Immature natural killer cell (primary cell): ENCODE results near the gene FNBP1L. TPM values are rescaled to one million over a fixed set of nuclear protein-coding genes. Genes with fewer than 3 reads are reported as not detected.
A peak's percentile ranks its signal among the peaks of the same experiment; 100 is the strongest.

ENCODE experiments used
- DNase-seq, 3 donors: peaks; one replicate each; pipeline ENCODE4 v3.0.0; 2022; ENCODE audit warnings: mixed read lengths in 1 of 3
- H3K27ac Mint-ChIP-seq, 6 donors: one replicate each; pipeline ENCODE4 v1.8.0; 2020; ENCODE audit warnings: mixed read lengths in 6 of 6, mild to moderate bottlenecking in 5 of 6, inconsistent platforms in 4 of 6, moderate library complexity in 3 of 6
- H3K27me3 Mint-ChIP-seq, 3 donors: one replicate each; pipeline ENCODE4 v1.8.0; 2020 to 2021; ENCODE audit warnings: low read depth in 3 of 3, mild to moderate bottlenecking in 3 of 3, mixed read lengths in 3 of 3, moderate library complexity in 3 of 3, inconsistent platforms in 1 of 3
- H3K36me3 Mint-ChIP-seq, 3 donors: one replicate each; pipeline ENCODE4 v1.8.0; 2020; ENCODE audit warnings: mixed read lengths in 3 of 3, inconsistent platforms in 2 of 3, mild to moderate bottlenecking in 2 of 3
- H3K4me1 Mint-ChIP-seq, 2 donors: one replicate each; pipeline ENCODE4 v1.8.0; 2020; ENCODE audit warnings: inconsistent platforms in 2 of 2, mild to moderate bottlenecking in 2 of 2, mixed read lengths in 2 of 2, moderate library complexity in 1 of 2
- H3K4me3 Mint-ChIP-seq, 5 donors: one replicate each; pipeline ENCODE4 v1.8.0; 2020; ENCODE audit warnings: mild to moderate bottlenecking in 5 of 5, mixed read lengths in 5 of 5, inconsistent platforms in 3 of 5, moderate library complexity in 3 of 5
- H3K9me3 Mint-ChIP-seq, 6 donors: one replicate each; pipeline ENCODE4 v1.8.0; 2020; ENCODE audit warnings: mild to moderate bottlenecking in 6 of 6, mixed read lengths in 6 of 6, inconsistent platforms in 4 of 6, moderate library complexity in 3 of 6
- polyA plus RNA-seq, 3 donors: library from polyadenylated mRNA; unstranded; fragments of 300-500 nt; fragmentation: Illumina TruSeq; gene quantifications; one replicate each; pipeline ENCODE4 v1.2.3, GENCODE V29; 2021

Gene FNBP1L
- under 1 TPM in 2 of 3 donors, not detected in 1; 0.18 to 0.21 TPM for polyA plus RNA-seq

DNA sequence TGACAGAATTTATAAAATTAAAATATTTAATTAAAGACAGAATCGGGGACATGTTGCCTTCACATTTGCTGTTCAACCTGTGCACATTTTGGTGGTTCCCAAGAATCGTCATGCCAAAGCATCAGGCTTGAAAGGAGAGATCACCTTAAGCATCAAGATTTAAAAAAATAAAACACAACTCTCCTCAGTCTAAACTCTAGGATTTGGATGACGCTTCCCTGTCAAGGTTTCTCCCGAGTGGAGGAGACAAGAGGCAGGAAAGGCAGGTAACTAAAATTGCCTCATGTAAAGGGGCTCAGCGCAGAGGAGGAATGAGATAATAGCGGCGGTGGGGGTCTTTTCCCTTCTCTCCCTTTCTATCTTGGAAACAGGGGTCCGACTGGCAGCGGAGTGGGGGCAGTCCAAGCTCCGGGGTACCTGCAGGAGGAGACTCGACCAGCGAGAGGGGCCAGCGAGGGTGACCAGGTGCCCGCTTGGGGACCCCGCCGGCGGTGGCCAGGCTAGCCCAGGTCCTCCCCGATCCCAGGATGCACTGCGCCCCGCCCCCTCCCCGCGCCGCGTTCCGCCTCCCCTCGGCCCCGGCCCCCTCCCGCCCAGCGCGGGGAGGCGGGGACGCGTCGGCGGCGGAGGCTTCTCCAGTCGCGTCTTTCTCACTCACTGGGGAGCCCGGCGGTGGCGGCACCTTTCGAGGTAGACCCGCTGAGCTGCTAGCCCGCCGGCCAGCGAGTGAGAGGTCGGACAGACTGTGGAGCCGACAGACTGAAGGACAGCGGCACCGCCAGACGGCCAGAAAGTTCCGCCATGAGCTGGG is at the start of gene FNBP1L:
TSS of gene FNBP1L (plus strand) at position 638 of the 811 bp plus-strand sequence. CDS start at position 802, 164 bp downstream.
- Mint-ChIP-seq H3K4me1 (peaks cover 14 to 26% of the 10 kb centered on the region in 2 donors), H3K4me3 (peak within 1 kb of the TSS; percentile 84 to 95 (median 91)), H3K27ac (peak within 1 kb of the TSS in 1 of 6 donors; percentile 3), H3K36me3 (no peaks in the 10 kb centered on the region), H3K9me3 (peaks cover 0 to 4% (median 0%) of the 10 kb centered on the region in 6 donors), H3K27me3 (peaks cover 9 to 49% (median 31%) of the 10 kb centered on the region in 3 donors)
- DNase-seq = peak; percentile 25 to 37 (median 34)

GRCh38 chr1:93399781-93400180 is 48.1 kb upstream of the FNBP1L start:
- Mint-ChIP-seq H3K36me3 (peaks cover 0 to 7% (median 0%) of the 10 kb centered on the region in 3 donors), H3K27me3 (peaks cover 0 to 5% (median 1%) of the 10 kb centered on the region in 3 donors), H3K27ac (no peak overlapping the region), H3K9me3 (no peaks in the 10 kb centered on the region), H3K4me1 (no peaks in the 10 kb centered on the region), H3K4me3 (no peak overlapping the region)
- no peak for DNase-seq

DNA sequence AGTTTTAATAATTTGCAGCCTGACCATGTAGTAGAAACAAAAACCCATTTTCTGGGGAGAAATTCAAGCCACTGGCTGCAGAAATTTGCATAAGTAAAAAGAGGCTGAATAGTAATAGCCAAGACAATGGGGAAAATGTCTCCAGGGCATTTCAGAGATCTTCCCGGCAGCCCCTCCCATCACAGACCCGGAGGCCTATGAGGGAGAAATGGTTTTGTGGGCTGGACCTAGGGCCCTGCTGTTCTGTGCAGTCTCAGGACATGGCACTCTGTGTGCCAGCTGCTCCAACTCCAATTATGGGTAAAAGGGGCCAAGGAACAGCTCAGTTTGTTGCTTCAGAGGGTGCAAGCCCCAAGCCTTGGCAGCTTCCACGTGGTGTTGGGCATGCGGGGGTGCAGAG is 39.7 kb upstream of the FNBP1L start:
- Mint-ChIP-seq H3K27ac (no peak overlapping the region), H3K27me3 (peaks cover 2 to 5% (median 3%) of the 10 kb centered on the region in 3 donors), H3K9me3 (peaks cover 0 to 5% (median 0%) of the 10 kb centered on the region in 6 donors), H3K4me1 (no peaks in the 10 kb centered on the region), H3K4me3 (no peak overlapping the region), H3K36me3 (no peaks in the 10 kb centered on the region)
- no peak for DNase-seq

GRCh38 chr1:93411000-93411399 is 36.9 kb upstream of the FNBP1L start:
- Mint-ChIP-seq H3K36me3 (no peaks in the 10 kb centered on the region), H3K4me1 (no peaks in the 10 kb centered on the region), H3K27me3 (peaks cover 0 to 2% (median 0%) of the 10 kb centered on the region in 3 donors), H3K9me3 (peaks cover 0 to 5% (median 0%) of the 10 kb centered on the region in 6 donors), H3K27ac (no peak overlapping the region), H3K4me3 (no peak overlapping the region)
- DNase-seq = no peak

DNA sequence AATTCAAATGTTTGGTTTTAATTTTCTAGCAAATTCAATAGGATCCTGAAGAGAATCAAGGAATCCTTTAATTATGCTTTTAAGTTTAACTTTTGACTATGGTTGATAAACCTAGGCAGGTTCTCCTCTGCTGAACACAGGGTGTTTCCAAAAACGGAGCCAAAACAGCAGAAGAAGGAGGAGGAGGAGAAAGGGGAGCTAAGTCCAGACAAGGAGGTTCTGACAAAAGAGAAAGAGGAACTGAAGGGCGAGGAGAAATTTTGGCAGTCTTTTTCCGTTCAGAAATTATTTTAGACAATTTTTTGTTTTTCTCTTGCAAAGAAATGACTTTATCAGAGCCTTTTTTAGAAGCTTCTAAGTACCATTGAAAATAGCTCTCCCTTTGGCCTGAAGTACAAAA is 33.2 kb upstream of the FNBP1L start:
- no peak for DNase-seq
- Mint-ChIP-seq H3K36me3 (no peaks in the 10 kb centered on the region), H3K27me3 (no peaks in the 10 kb centered on the region), H3K9me3 (no peaks in the 10 kb centered on the region), H3K27ac (no peak overlapping the region), H3K4me3 (no peak overlapping the region), H3K4me1 (no peaks in the 10 kb centered on the region)

DNA sequence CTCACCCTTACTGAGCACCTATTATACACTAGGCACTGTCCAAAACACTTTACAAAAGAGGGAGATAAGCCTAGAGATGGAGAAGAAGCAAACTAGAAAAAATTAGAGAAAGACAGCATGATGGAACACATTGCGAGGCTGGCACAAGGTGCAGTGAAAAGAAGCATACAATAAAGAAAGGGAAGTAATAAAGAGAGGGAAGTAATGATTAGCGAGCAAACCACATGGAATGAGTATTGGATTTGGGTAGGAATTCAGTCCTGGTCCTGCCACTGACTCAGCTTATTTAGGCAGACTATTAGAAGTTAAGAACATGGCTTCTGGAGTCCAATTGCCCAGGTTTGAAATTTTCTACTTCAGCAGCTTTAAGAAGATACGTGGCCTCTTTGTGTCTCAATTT is 32.6 kb upstream of the FNBP1L start:
- Mint-ChIP-seq H3K4me3 (no peak overlapping the region), H3K27me3 (no peaks in the 10 kb centered on the region), H3K9me3 (no peaks in the 10 kb centered on the region), H3K36me3 (no peaks in the 10 kb centered on the region), H3K27ac (no peak overlapping the region), H3K4me1 (no peaks in the 10 kb centered on the region)
- DNase-seq = no peak

- H3K36me3 Mint-ChIP-seq = no peaks in the 10 kb centered on the region
- DNase-seq = no peak
- no peaks in the 10 kb centered on the region for H3K9me3 Mint-ChIP-seq
- no peaks in the 10 kb centered on the region for H3K4me1 Mint-ChIP-seq
- H3K27me3 Mint-ChIP-seq = peaks cover 0 to 2% (median 0%) of the 10 kb centered on the region in 3 donors
- H3K4me3 Mint-ChIP-seq = no peak overlapping the region
- no peak overlapping the region for H3K27ac Mint-ChIP-seq
Measured at GRCh38 chr1:93416183-93416582, 31.7 kb upstream of the FNBP1L start.

DNA sequence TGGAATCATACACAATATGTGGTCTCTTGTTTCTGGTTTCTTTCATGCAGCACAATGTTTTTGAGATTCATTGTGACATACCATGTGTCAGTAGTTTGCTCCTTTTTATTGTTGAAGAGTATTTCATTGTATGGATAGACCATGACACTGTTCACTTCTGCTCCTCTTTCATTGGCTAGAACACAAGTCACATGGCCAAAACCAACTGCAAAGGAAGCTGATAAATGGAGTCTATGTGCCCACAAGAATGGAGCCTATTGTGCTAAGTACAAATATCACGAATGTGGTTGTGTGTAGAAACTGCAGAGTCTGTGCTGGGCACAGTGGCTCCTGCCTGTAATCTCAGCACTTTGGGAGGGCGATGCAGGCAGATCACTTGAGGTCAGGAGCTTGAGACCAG is 28.6 kb upstream of the FNBP1L start:
- no peak for DNase-seq
- Mint-ChIP-seq H3K27ac (no peak overlapping the region), H3K4me3 (no peak overlapping the region), H3K9me3 (no peaks in the 10 kb centered on the region), H3K4me1 (no peaks in the 10 kb centered on the region), H3K36me3 (no peaks in the 10 kb centered on the region), H3K27me3 (peaks cover 0 to 2% (median 0%) of the 10 kb centered on the region in 3 donors)

DNA sequence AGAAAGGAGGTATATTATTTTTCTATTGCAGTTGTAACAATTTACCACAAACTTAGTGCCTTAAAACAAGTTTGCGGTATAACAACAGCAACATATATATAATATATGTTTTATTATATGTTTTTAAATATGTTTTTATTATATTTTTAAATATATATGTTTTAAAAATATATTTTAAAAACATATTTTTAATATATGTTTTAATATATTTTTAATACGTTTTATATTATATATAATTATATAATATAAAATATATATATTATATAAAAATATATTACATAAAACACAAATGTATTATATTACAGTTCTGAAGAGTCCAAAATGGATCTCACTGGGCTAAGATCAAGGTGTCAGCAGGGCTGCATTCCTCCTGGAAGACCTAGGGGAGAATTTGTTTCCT is 27.5 kb upstream of the FNBP1L start:
- H3K9me3 Mint-ChIP-seq = no peaks in the 10 kb centered on the region
- DNase-seq = no peak
- no peaks in the 10 kb centered on the region for H3K4me1 Mint-ChIP-seq
- no peak overlapping the region for H3K4me3 Mint-ChIP-seq
- H3K36me3 Mint-ChIP-seq = no peaks in the 10 kb centered on the region
- no peak overlapping the region for H3K27ac Mint-ChIP-seq
- peaks cover 0 to 2% (median 0%) of the 10 kb centered on the region in 3 donors for H3K27me3 Mint-ChIP-seq

- Mint-ChIP-seq H3K27ac (no peak overlapping the region), H3K4me3 (no peak overlapping the region), H3K27me3 (peaks cover 1 to 4% (median 3%) of the 10 kb centered on the region in 3 donors), H3K9me3 (no peaks in the 10 kb centered on the region), H3K4me1 (no peaks in the 10 kb centered on the region), H3K36me3 (no peaks in the 10 kb centered on the region)
- DNase-seq = no peak
Measured at GRCh38 chr1:93426181-93426580, 21.7 kb upstream of the FNBP1L start.

GRCh38 chr1:93427656-93428055 is 20.3 kb upstream of the FNBP1L start:
- H3K36me3 Mint-ChIP-seq = no peaks in the 10 kb centered on the region
- H3K4me3 Mint-ChIP-seq = no peak overlapping the region
- no peaks in the 10 kb centered on the region for H3K9me3 Mint-ChIP-seq
- DNase-seq = no peak
- no peak overlapping the region for H3K27ac Mint-ChIP-seq
- peaks cover 1 to 4% (median 3%) of the 10 kb centered on the region in 3 donors for H3K27me3 Mint-ChIP-seq
- H3K4me1 Mint-ChIP-seq = no peaks in the 10 kb centered on the region

- no peak overlapping the region for H3K4me3 Mint-ChIP-seq
- peaks cover 2 to 7% (median 6%) of the 10 kb centered on the region in 3 donors for H3K27me3 Mint-ChIP-seq
- no peaks in the 10 kb centered on the region for H3K36me3 Mint-ChIP-seq
- H3K9me3 Mint-ChIP-seq = no peaks in the 10 kb centered on the region
- no peak for DNase-seq
- H3K4me1 Mint-ChIP-seq = no peaks in the 10 kb centered on the region
- H3K27ac Mint-ChIP-seq = no peak overlapping the region
Measured at GRCh38 chr1:93433407-93433961, 14.4 kb upstream of the FNBP1L start.

DNA sequence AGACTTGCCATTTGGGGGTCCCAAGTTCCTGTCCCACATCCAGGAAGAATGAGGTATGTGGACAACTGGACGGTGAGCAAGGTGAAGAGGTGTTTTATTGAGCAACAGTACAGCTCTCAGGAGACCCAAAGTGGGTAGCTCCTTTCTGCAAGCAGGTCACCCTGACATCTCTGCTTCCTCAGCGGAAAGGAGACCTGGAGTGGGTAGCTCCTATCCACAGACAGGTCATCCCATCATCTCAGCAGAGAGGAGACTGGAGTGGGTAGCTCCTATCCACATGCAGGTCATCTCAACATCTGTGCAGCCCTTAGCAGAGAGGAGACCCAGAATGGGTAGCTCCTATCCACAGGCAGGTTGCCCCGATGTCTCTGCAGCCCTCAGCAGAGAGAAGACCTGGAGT is 13.8 kb upstream of the FNBP1L start:
- H3K27me3 Mint-ChIP-seq = peaks cover 2 to 7% (median 6%) of the 10 kb centered on the region in 3 donors
- H3K9me3 Mint-ChIP-seq = no peaks in the 10 kb centered on the region
- no peak for DNase-seq
- H3K4me3 Mint-ChIP-seq = no peak overlapping the region
- no peaks in the 10 kb centered on the region for H3K4me1 Mint-ChIP-seq
- H3K36me3 Mint-ChIP-seq = no peaks in the 10 kb centered on the region
- H3K27ac Mint-ChIP-seq = no peak overlapping the region

DNA sequence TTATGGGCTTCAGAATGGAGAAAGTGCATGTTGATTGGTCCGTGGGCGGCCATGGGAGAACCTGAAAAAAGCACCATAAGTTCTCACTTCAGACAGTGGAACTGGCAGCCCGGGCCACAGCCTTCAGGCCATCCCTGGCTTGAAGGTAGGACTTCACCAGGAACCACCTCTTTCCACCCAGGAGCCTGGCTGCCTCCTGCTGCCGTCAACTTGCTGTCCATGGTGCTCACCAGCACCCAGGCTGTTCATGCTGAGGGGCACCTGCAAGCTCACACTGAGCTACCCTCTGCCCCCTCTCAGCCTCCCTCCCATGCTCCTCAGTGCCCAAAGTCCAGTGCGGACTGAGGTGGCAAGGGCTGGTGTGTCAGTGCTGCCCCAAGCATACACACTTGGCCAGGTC is 12.9 kb upstream of the FNBP1L start:
- H3K36me3 Mint-ChIP-seq = no peaks in the 10 kb centered on the region
- no peaks in the 10 kb centered on the region for H3K4me1 Mint-ChIP-seq
- H3K9me3 Mint-ChIP-seq = no peaks in the 10 kb centered on the region
- DNase-seq = no peak
- H3K27ac Mint-ChIP-seq = no peak overlapping the region
- H3K27me3 Mint-ChIP-seq = peaks cover 2 to 7% (median 6%) of the 10 kb centered on the region in 3 donors
- H3K4me3 Mint-ChIP-seq = no peak overlapping the region
